Activated CD4-positive, alpha-beta T cell treated with anti-CD3 and anti-CD28 coated beads, Interleukin-2, amount 50 U/mL, for 1 hour (primary cell): ENCODE measurements around the gene RDH13.
"Not testable (repeated sequence)": the region's sequence is repeated elsewhere in the genome, so short reads cannot be mapped to it uniquely, and the experiment has no call there.

Experiments
- DNase-seq: peaks from one replicate; pipeline ENCODE4 v3.0.0-alpha.2; 2020

RDH13 gene

DNA sequence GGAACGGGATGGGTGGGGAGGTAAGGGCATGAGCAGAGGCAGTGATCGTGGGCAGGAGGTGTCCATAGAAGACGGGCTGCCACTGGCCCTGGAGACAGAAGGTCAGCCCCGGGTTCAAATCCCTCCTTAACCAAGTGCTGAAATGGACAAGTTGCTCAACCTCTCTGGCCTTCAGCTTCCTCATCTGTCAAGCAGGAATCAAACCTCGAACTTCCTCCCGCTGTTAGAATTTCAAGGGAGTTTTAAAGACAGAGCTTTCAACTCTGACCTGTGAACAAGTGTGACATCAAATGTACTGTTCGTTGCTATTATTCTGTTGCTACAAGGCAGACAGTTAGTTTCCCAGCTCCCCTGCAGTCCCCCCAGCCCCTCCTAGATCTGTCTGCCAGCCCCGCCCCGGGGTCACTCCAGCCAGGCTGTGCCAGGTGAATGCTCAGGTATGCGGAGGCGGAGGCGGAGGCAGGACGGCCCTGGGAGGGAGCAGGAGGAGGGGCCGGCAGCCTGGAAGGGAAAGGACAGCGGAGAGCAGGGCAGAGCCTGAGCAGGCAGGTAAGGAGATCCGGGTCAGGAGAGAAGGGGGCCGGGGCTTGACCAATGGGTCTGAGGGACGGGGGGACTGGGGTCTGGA, 12.5 kb upstream of the RDH13 start, which contains the start of gene EPS8L1:
EPS8L1 (plus strand) TSS at position 499 of the 628 bp plus-strand sequence. CDS start 576 bp downstream, outside the sequence.
- no peak for DNase-seq

DNA sequence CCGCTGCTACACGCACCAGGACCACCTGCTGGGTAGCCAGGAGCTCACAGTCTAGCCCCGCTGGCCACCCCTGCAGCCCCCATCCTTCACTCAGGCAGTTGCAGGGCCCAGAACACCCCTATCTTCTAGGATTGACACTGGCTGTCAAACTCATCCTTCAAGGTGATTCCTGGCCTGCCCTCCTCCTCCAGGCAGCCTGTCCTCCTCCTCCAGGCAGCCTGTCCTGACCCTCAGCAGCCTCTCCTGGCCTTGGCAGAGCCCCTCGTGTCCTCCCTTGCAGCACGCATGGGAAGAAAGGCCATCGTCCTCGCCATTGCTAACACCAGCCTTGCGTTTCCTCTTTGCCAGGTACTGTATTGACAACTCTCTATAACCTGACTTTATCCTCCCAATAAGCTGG, 9.0 kb upstream of the RDH13 start:
- DNase-seq = no peak

DNA sequence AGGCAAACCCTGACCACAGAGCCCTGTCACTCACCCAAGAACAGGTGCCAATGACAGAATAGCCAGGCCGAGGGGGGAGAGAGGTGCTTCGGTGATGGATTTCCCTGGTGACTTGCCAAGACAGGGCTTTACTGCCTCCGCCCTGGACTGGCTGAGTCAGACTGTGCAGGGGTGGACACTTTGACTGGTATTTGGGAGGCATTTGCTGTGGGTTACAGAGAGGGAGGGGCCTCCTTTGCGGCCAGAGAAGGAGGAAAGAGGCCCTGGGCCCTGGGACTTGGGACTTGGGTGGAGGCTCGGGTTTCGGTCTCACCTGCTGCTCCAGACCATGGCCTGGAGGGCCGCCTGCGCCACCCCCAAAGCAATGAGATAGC, 8.2 kb upstream of the RDH13 start:
- no peak for DNase-seq

DNA sequence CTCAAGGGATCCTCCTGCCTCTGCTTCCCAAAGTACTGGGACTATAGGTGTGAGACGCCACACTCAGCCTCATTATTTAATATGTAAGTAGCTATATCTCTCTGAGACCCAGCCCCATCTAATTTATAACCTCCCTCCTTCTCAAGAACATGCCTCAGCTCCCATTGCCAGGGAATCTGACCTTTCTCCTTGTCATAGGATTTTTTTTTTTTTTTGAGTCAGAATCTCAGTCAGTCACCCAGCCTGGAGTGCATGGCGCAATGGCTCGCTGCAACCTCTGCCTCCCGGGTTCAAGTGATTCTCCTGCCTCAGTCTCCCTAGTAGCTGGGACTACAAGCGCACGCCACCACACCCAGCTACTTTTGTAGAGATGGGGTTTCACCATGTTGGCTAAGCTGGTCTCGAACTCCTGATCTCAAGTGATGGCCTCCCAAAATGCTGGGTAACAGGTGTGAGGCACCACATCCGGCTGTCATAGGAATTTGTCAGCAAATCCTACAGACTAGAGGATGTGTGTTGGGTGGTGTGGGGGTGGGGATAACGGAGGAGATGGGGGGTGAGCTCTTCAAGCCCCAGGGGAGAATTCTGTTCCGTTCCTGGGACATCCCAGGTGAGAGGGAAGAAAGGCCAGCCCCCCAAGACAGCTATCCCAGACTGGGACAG, 7.6 kb upstream of the RDH13 start:
- no peak for DNase-seq

GRCh38 chr19:55069865-55070197, 6.9 kb upstream of the RDH13 start:
- no peak for DNase-seq

- DNase-seq = no peak
These were observed 6.3 kb upstream of the RDH13 start for GRCh38 chr19:55068950-55069864.

DNA sequence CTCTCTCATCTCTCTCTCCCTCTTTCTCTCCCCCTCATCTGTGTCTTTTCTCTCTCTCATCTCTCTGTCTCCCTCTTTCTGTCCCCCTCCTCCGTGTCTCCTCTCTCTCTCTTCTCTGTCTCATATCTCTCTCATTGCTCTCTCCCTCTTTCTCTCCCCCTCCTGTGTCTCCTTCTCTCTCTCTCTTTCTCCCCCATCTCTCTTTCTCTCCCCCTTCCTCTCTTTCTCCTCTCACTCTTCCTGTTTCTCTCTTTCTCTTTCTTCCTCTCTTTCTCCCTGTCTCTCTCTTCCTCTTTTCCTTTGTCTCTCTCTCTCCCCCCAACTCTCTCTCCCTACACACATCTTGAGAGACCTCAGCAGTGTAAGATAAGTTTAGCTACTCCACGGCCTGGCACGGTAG, 4.9 kb upstream of the RDH13 start:
- DNase-seq = no peak

GRCh38 chr19:55066107-55066709, 3.3 kb upstream of the RDH13 start:
- DNase-seq = no peak

GRCh38 chr19:55065516-55065915, 2.6 kb upstream of the RDH13 start:
- DNase-seq = not testable (repeated sequence)

- DNase-seq = no peak
These were observed 520 bp upstream of the RDH13 start for GRCh38 chr19:55063492-55063843.

DNA sequence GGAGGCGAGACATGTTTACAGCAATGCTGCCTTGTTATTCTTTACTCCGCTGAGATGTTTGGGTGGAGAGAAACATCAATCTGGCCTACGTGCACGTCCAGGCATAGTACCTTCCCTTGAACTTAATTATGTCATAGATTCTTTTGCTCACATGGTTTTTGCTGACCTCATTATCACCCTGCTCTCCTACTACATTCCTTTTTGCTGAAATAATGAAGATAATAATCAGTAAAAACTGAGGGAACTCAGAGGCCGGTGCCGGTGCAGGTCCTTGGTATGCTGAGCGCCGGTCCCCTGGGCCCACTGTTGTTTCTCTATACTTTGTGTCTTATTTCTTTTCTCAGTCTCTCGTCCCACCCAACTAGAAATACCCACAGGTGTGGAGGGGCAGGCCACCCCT, 2.7 kb downstream of the RDH13 start:
- DNase-seq = not testable (repeated sequence)

DNA sequence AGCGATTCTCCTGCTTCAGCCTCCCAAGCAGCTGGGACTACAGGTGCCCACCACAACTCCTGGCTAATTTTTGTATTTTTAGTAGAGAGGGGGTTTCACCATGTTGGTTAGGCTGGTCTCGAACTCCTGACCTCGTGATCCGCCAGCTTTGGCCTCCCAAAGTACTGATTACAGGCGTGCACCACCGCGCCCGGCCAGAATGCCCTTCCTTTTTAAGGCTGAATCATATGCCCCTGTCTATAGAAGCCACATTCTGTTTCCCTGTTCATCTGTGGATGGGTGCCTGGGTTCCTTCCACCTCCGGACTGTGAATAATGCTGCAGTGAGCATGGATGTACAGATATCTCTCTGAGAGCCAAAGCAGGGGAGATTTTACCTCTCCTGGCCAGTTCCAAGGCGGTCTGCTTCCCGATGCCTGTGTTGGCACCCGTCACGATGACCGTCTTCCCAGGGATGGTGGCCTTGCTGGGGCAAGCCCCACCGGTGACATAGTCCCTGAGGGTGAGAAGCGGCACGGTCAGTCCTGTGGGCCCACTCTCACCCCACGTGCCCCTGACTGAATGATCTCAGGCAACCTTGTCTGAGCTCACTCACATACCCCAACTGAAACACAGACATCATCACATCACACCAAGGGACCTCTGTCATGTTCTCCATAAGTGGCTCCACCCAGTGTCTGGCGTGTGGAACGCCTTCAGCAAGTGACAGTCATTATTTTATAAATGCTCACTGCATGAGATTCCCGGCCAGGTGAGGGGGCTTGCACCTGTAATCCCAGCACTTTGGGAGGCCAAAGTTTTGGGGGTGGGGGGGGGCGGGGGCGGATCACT, 4.0 kb downstream of the RDH13 start:
- no peak for DNase-seq

DNA sequence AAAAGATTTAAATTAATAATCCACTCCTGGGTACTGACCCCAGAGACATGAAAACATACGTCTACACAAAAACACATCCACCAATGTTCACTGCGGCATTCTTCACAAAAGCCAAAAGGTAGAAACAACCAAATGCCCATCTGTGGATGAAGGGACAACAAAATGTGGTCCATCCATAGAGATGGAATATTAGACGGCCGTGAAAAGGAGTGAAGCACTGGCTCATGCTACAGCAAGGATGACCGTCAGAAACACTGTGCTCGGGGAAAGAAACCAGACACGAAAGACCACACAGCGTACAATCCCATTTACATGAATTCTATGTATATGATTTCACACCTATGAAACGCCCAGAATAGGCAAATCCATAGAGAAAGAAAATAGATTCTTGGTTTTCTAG, 6.1 kb downstream of the RDH13 start:
- no peak for DNase-seq

DNA sequence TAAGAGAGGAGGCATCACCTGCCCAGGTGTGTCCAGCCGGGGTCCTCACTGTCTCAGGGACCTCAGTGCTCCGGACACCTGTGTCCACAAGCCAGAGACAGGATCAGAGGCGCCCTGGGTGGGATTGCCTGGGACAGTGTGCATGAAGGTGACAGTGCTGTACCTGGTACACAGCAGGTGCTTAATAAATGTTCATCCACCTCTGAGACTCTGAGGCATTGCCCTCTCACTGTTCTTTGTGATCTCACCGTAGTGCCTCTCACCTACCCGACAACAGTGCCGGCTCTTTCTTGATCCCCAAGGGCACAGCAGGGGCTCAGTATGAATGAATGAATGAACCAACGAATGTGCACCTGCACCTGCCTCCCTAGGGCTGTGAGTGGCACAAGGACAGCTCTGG, 9.2 kb downstream of the RDH13 start:
- no peak for DNase-seq

GRCh38 chr19:55050749-55051532, 12.0 kb downstream of the RDH13 start:
- DNase-seq = no peak

DNA sequence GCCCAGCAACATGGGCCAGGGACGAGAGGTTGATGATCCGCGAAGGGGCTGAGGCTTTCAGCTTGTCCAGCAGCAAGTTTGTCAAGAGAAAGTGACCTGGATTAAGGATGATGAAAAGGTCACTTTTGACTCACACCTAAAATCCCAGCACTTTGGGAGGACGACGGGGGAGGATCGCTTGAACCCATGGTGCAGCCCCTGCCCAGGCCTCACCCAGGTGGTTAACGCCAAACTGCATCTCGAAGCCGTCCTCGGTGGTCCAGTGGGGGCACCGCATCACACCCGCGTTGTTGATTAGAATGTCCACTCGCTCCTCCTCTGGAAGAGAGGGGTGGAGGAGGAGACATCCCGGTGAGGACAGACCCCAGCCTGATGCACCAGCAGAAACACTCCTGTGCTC, 14.5 kb downstream of the RDH13 start:
- DNase-seq = no peak

- DNase-seq = no peak
These were observed 15.0 kb downstream of the RDH13 start for GRCh38 chr19:55047951-55048350.

GRCh38 chr19:55046975-55047622, 15.8 kb downstream of the RDH13 start:
- no peak for DNase-seq

DNA sequence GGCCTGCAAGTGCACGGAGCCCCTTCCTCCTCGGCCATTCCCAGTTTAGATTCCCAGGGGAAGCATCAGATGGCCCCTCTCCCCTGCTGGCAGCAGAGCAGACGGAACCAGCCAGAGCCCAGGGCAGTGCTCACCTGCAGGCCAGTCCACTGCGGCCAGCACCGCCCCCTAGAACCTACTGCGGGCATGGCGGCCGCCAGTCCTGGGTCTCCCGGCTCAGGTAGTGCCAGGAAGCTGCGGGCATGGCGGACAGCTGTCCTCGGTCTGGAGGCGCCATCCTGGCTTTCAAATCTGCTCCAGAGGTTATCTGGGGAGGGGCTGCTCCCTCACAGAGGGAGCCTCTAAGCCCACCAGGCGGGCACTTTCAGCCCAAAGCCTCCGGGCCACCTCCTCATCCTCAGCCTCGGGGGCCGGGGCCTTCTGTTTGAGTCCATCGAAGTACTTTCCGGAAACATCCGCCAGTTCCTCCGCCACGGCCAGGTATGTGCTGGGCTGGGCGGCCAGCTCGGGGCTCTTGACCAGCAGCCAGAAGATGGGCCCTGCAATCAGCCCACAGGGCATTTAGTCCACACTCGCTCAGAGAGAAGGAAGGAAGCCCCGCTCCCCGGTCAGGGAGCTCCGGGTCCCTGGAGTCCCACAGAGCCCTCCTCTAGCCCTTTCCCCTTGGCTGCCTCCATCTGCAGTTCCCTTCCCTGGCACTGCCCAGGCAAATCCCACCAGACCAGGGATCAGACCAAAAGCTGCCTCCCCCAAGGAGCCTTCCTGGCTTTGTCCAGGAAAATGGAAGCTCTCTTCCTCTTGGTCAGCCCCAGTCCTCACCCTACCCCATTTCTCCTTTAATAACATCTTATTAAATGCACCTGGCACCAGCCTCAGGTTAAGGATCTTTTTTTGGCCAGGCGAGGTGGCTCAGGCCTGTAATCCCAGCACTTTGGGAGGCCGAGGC, 17.9 kb downstream of the RDH13 start:
- DNase-seq = no peak

- no peak for DNase-seq
These were observed 18.7 kb downstream of the RDH13 start for GRCh38 chr19:55044286-55044685.
